SK-N-SH (cell line): Measurements from ENCODE around the gene SENP1. TPM values are rescaled to one million over a fixed set of nuclear protein-coding genes. Genes with fewer than 3 reads are reported as not detected.

Experiments used
- CTCF ChIA-PET: fragments of 300-600, 350-600 bp; formaldehyde crosslinking; extraction: SDS; loops from one replicate; lab custom pipeline; 2021; lab: Yijun Ruan, JAX
- POLR2A ChIA-PET: fragments of 350-600 bp; sonication (Branson Sonifier 250); formaldehyde crosslinking; extraction: SDS; loops from one replicate; lab custom pipeline; 2020; ENCODE audit warnings: antibody characterized with exemption, inconsistent platforms; lab: Yijun Ruan, JAX
- DNase-seq: peaks from one replicate; pipeline ENCODE4 v3.0.0; 2012
- H2AFZ ChIP-seq: fragments of 200-600 bp; sonication (generic); 2 replicates; pipeline ENCODE4 v1.8.1; 2016; ENCODE audit warnings: antibody characterized with exemption, mild to moderate bottlenecking, low read depth
- H3F3A ChIP-seq: fragments of 200-600 bp; sonication (generic); replicated peaks from 2 replicates; pipeline ENCODE3; 2016; ENCODE audit warnings: antibody characterized with exemption, mild to moderate bottlenecking; ENCODE audit not compliant: insufficient read depth
- H3K27ac ChIP-seq, 2 experiments: fragments of 200-500 bp in 1 of 2; fragments of 200-600 bp in 1 of 2; sonication (Bioruptor generic) in 1 of 2; sonication (generic), shearing (Covaris generic) in 1 of 2; 2 replicates each; pipeline versions ENCODE4 v1.5.1 to v1.6.1; 2014 to 2016; ENCODE audit warnings: low read depth in 2 of 2, inconsistent platforms in 1 of 2, low read length in 1 of 2, mild to moderate bottlenecking in 1 of 2, mixed read lengths in 1 of 2
- H3K27me3 ChIP-seq: fragments of 200-600 bp; sonication (generic), shearing (Covaris generic); 2 replicates; pipeline ENCODE4 v1.6.1; 2016; ENCODE audit warnings: mixed run types; ENCODE audit not compliant: insufficient read depth
- H3K36me3 ChIP-seq, 2 experiments: fragments of 200-500 bp in 1 of 2; fragments of 200-600 bp in 1 of 2; sonication (Bioruptor generic) in 1 of 2; sonication (generic) in 1 of 2; replicated peaks in 1 of 2; 2 replicates each; pipeline versions ENCODE3 to v1.5.1; 2014 to 2016; ENCODE audit warnings: low read length in 1 of 2, mild to moderate bottlenecking in 1 of 2; ENCODE audit not compliant: insufficient read depth in 2 of 2, control insufficient read depth in 1 of 2
- H3K4me1 ChIP-seq, 2 experiments: fragments of 200-500 bp in 1 of 2; fragments of 200-600 bp in 1 of 2; sonication (Bioruptor generic) in 1 of 2; sonication (generic), shearing (Covaris generic) in 1 of 2; 2 replicates each; pipeline versions ENCODE4 v1.5.1 to v1.6.1; 2014 to 2016; ENCODE audit warnings: low read depth in 1 of 2, low read length in 1 of 2, mixed run types in 1 of 2; ENCODE audit not compliant: insufficient read depth in 2 of 2, control insufficient read depth in 1 of 2
- H3K4me2 ChIP-seq: fragments of 200-600 bp; sonication (generic), shearing (Covaris generic); 2 replicates; pipeline ENCODE4 v1.6.1; 2017; ENCODE audit warnings: mixed run types
- H3K4me3 ChIP-seq, 2 experiments: fragments of 200-500 bp in 1 of 2; fragments of 200-600 bp in 1 of 2; sonication (Bioruptor generic) in 1 of 2; sonication (generic), shearing (Covaris generic) in 1 of 2; 2 replicates each; pipeline versions ENCODE4 v1.5.1 to v1.8.1; 2014 to 2016; ENCODE audit warnings: low read depth in 2 of 2, inconsistent platforms in 1 of 2, low read length in 1 of 2, mild to moderate bottlenecking in 1 of 2, mixed read lengths in 1 of 2, moderate library complexity in 1 of 2
- H3K79me2 ChIP-seq: fragments of 200-600 bp; sonication (generic); 2 replicates; pipeline ENCODE4 v1.8.1; 2017; ENCODE audit warnings: mild to moderate bottlenecking; ENCODE audit not compliant: insufficient read depth
- H3K9ac ChIP-seq: fragments of 200-600 bp; sonication (generic); 2 replicates; pipeline ENCODE4 v1.6.1; 2017; ENCODE audit warnings: mixed run types
- H3K9me2 ChIP-seq: fragments of 200-600 bp; sonication (generic); 2 replicates; pipeline ENCODE4 v1.6.1; 2017; ENCODE audit warnings: mixed run types
- H3K9me3 ChIP-seq: fragments of 200-600 bp; sonication (generic); 2 replicates; pipeline ENCODE4 v1.6.1; 2017; ENCODE audit warnings: mixed run types, mild to moderate bottlenecking, moderate library complexity
- H4K20me1 ChIP-seq: fragments of 200-600 bp; sonication (generic); 2 replicates; pipeline ENCODE4 v1.6.1; 2017; ENCODE audit warnings: mild to moderate bottlenecking, mixed run types; ENCODE audit not compliant: insufficient read depth
- CHD2 ChIP-seq: fragments of 150-350 bp; IDR thresholded peaks from 2 replicates; pipeline ENCODE4 v1.6.1; 2018; ENCODE audit warnings: low read length; ENCODE audit not compliant: partially characterized antibody
- EZH2phosphoT487 ChIP-seq: fragments of 200-600 bp; sonication (generic); IDR thresholded peaks from 2 replicates; pipeline ENCODE4 v1.6.1; 2017; ENCODE audit warnings: low read depth, mixed run types, mild to moderate bottlenecking, antibody characterized with exemption, moderate library complexity, borderline replicate concordance
- FOSL2 ChIP-seq: IDR thresholded peaks from 2 replicates; pipeline ENCODE4 v1.4.0; 2012; ENCODE audit warnings: low read depth, mild to moderate bottlenecking, moderate library complexity, borderline replicate concordance
- FOXJ3 ChIP-seq: sonication (generic); formaldehyde crosslinking; IDR thresholded peaks from 2 replicates; pipeline ENCODE4 v1.5.1; 2020; ENCODE audit warnings: mild to moderate bottlenecking, missing genetic modification reagents
- FOXM1 ChIP-seq: IDR thresholded peaks from 2 replicates; pipeline ENCODE4 v1.4.0; 2012; ENCODE audit warnings: low read depth, mild to moderate bottlenecking
- GABPA ChIP-seq: IDR thresholded peaks from 2 replicates; pipeline ENCODE4 v1.4.0; 2012; ENCODE audit warnings: low read depth, mild to moderate bottlenecking
- GATA2 ChIP-seq: sonication (generic); formaldehyde crosslinking; IDR thresholded peaks from 2 replicates; pipeline ENCODE4 v1.5.0; 2020; ENCODE audit warnings: mild to moderate bottlenecking, missing genetic modification reagents
- NFIC ChIP-seq: IDR thresholded peaks from 2 replicates; pipeline ENCODE4 v1.4.0; 2012; ENCODE audit warnings: borderline replicate concordance
- POLR2AphosphoS5 ChIP-seq: IDR thresholded peaks from 2 replicates; pipeline ENCODE4 v1.6.1; 2012; ENCODE audit warnings: low read depth, low read length
- TAF1 ChIP-seq: IDR thresholded peaks from 2 replicates; pipeline ENCODE4 v1.6.1; 2012; ENCODE audit warnings: low read depth, mild to moderate bottlenecking, low read length, moderate library complexity, borderline replicate concordance
- WGBS: methylation state at CpG from one replicate; pipeline ENCODE4 v1.1.6; 2017; ENCODE audit warnings: low lambda C conversion rate; 5-methylcytosine and 5-hydroxymethylcytosine counted together
- polyA plus RNA-seq, 3 experiments: library from polyadenylated mRNA; depleted of rRNA; stranded (reverse); fragments of >200 nt; gene quantifications; 2 replicates each; pipeline ENCODE4 v1.2.3, GENCODE V29; 2012
- TF ChIP-seq, protein P1 (sequence below): IDR thresholded peaks from 2 replicates; pipeline ENCODE4 v1.4.0; 2012; ENCODE audit warnings: low read depth
- TF ChIP-seq, protein P2 (sequence below): fragments of 150-350 bp; IDR thresholded peaks from 2 replicates; pipeline ENCODE4 v1.6.1; 2016; ENCODE audit warnings: mild to moderate bottlenecking, low read depth, low read length
- TF ChIP-seq, protein P3 (sequence below): IDR thresholded peaks from 2 replicates; pipeline ENCODE4 v1.6.1; 2012; ENCODE audit warnings: mild to moderate bottlenecking, low read depth, low read length, moderate library complexity
- TF ChIP-seq, protein P4 (sequence below): IDR thresholded peaks from 2 replicates; pipeline ENCODE4 v1.4.0; 2012; ENCODE audit warnings: low read depth, borderline replicate concordance
- TF ChIP-seq, protein P5 (sequence below): fragments of 150-350 bp; IDR thresholded peaks from 2 replicates; pipeline ENCODE4 v1.6.1; 2017; ENCODE audit warnings: antibody characterized with exemption, low read length, low read depth, borderline replicate concordance

SENP1 gene
- polyA plus RNA-seq, 1 of the 3 experiments (the other 2 are of a cell fraction): 5.6 TPM

DNA sequence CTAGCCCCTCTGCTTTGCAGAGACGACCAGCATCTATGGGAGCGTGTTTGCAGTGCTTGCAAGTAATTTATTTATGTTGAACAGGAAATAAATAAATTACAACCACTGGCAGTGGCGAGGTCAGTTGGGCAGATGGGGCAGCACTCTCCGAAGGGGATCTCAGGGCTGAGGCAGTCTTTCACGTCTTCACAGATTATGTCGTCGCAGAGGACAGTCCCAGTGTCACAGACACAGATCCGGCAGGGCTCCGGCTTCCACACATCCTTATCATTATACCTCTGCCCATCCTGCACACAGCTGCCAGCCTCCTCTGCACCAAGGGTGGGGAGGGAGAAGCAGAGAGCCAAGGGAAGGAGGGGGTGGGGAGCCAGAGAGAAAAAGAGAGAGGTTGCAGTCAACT, 106.1 kb downstream of the SENP1 start:
- Histone ChIP-seq H3K36me3 (no peaks in the 10 kb centered on the region), H4K20me1 (no peaks in the 10 kb centered on the region), H3K4me1 (peaks cover 5 to 35% of the 10 kb centered on the region in 2 experiments; a peak in 1 of 4 replicates), H3K27me3 (peaks cover 90% of the 10 kb centered on the region), H3K79me2 (no peaks in the 10 kb centered on the region), H3K9me2 (no peaks in the 10 kb centered on the region), H3K9me3 (no peaks in the 10 kb centered on the region), H3F3A (no peaks in the 10 kb centered on the region), H3K4me3 (no peak overlapping the region), H3K9ac (no peak overlapping the region), H2AFZ (no peak overlapping the region), H3K27ac (no peak overlapping the region), H3K4me2 (no peak overlapping the region)
- 51% methylated on average over 9 of the region's 9 CpGs for WGBS
- CTCF ChIA-PET: interaction anchor here (0.7 to 1.3 kb wide), 2 partner anchors 8 to 165 kb away, joined by 3 to 5 read pairs; no protein-coding TSS in a partner anchor
- DNase-seq: no peak
- POLR2A ChIA-PET: no interaction called here
- TF ChIP-seq CHD2: no peak
- TF ChIP-seq, protein P1, sequence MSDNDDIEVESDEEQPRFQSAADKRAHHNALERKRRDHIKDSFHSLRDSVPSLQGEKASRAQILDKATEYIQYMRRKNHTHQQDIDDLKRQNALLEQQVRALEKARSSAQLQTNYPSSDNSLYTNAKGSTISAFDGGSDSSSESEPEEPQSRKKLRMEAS: no peak
- no peak for TF ChIP-seq GABPA
- TF ChIP-seq, protein P2, sequence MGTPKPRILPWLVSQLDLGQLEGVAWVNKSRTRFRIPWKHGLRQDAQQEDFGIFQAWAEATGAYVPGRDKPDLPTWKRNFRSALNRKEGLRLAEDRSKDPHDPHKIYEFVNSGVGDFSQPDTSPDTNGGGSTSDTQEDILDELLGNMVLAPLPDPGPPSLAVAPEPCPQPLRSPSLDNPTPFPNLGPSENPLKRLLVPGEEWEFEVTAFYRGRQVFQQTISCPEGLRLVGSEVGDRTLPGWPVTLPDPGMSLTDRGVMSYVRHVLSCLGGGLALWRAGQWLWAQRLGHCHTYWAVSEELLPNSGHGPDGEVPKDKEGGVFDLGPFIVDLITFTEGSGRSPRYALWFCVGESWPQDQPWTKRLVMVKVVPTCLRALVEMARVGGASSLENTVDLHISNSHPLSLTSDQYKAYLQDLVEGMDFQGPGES: no peak
- TF ChIP-seq FOXJ3 (CRISPR knock-in tag): no peak
- TF ChIP-seq, protein P3, sequence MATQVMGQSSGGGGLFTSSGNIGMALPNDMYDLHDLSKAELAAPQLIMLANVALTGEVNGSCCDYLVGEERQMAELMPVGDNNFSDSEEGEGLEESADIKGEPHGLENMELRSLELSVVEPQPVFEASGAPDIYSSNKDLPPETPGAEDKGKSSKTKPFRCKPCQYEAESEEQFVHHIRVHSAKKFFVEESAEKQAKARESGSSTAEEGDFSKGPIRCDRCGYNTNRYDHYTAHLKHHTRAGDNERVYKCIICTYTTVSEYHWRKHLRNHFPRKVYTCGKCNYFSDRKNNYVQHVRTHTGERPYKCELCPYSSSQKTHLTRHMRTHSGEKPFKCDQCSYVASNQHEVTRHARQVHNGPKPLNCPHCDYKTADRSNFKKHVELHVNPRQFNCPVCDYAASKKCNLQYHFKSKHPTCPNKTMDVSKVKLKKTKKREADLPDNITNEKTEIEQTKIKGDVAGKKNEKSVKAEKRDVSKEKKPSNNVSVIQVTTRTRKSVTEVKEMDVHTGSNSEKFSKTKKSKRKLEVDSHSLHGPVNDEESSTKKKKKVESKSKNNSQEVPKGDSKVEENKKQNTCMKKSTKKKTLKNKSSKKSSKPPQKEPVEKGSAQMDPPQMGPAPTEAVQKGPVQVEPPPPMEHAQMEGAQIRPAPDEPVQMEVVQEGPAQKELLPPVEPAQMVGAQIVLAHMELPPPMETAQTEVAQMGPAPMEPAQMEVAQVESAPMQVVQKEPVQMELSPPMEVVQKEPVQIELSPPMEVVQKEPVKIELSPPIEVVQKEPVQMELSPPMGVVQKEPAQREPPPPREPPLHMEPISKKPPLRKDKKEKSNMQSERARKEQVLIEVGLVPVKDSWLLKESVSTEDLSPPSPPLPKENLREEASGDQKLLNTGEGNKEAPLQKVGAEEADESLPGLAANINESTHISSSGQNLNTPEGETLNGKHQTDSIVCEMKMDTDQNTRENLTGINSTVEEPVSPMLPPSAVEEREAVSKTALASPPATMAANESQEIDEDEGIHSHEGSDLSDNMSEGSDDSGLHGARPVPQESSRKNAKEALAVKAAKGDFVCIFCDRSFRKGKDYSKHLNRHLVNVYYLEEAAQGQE: no peak
- no peak for TF ChIP-seq NFIC
- TF ChIP-seq POLR2AphosphoS5: no peak

DNA sequence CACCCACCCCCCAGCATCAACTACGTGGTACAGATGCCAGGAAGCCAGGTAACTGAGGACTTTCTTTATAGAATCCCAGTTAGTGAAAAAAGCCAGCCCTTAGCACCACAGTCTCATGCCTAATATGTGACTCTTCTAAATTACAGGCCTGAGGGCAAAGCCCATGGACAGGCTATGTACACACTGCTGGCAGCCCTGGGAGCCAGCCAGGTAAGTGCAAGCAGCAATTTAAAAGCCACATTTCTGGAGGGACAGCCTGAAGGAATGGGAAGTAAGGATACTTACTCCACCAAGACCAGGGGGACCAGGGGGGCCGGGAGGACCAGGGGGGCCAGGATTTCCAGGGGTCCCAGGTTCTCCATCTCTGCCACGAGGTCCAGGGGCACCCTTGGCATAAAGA, 108.6 kb downstream of the SENP1 start:
- peaks cover 76% of the 10 kb centered on the region for H3K27me3 ChIP-seq
- no peaks in the 10 kb centered on the region for H3K9me2 ChIP-seq
- CTCF ChIA-PET: no interaction called here
- no peak overlapping the region for H2AFZ ChIP-seq
- TF ChIP-seq TAF1: no peak
- TF ChIP-seq EZH2phosphoT487: no peak
- TF ChIP-seq POLR2AphosphoS5: no peak
- no peak for TF ChIP-seq FOXM1
- no peak for TF ChIP-seq GATA2
- TF ChIP-seq, protein P4, sequence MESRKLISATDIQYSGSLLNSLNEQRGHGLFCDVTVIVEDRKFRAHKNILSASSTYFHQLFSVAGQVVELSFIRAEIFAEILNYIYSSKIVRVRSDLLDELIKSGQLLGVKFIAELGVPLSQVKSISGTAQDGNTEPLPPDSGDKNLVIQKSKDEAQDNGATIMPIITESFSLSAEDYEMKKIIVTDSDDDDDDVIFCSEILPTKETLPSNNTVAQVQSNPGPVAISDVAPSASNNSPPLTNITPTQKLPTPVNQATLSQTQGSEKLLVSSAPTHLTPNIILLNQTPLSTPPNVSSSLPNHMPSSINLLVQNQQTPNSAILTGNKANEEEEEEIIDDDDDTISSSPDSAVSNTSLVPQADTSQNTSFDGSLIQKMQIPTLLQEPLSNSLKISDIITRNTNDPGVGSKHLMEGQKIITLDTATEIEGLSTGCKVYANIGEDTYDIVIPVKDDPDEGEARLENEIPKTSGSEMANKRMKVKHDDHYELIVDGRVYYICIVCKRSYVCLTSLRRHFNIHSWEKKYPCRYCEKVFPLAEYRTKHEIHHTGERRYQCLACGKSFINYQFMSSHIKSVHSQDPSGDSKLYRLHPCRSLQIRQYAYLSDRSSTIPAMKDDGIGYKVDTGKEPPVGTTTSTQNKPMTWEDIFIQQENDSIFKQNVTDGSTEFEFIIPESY: no peak
- TF ChIP-seq, protein P5, sequence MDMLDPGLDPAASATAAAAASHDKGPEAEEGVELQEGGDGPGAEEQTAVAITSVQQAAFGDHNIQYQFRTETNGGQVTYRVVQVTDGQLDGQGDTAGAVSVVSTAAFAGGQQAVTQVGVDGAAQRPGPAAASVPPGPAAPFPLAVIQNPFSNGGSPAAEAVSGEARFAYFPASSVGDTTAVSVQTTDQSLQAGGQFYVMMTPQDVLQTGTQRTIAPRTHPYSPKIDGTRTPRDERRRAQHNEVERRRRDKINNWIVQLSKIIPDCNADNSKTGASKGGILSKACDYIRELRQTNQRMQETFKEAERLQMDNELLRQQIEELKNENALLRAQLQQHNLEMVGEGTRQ: no peak
- no peak for TF ChIP-seq FOSL2
- TF ChIP-seq, all 33 proteins: peak for 0
- POLR2A ChIA-PET: no interaction called here
- no peak overlapping the region for H3K4me3 ChIP-seq
- 6% methylated on average over 3 of the region's 3 CpGs for WGBS
- no peak overlapping the region for H3K4me2 ChIP-seq
- H3K27ac ChIP-seq: no peak overlapping the region
- H3K4me1 ChIP-seq: peaks cover 2 to 25% of the 10 kb centered on the region in 2 experiments; a peak in 2 of 4 replicates
- DNase-seq: no peak
- no peaks in the 10 kb centered on the region for H3K9me3 ChIP-seq
- no peak overlapping the region for H3K9ac ChIP-seq
- H3K36me3 ChIP-seq: no peaks in the 10 kb centered on the region
- H3K79me2 ChIP-seq: no peaks in the 10 kb centered on the region
- H3F3A ChIP-seq: no peaks in the 10 kb centered on the region
- H4K20me1 ChIP-seq: no peaks in the 10 kb centered on the region
